Thyroid gland (tissue), 4 donors: ENCODE data around the gene WDTC1.

Experiments used
- CTCF ChIP-seq, 6 experiments: fragments of 200-600 bp in 3 of 6; fragments of 450-650 bp in 3 of 6; sonication (generic) in 3 of 6; IDR thresholded peaks; one replicate each; pipeline ENCODE4 v1.5.1; 2016 to 2019; ENCODE audit warnings: antibody characterized with exemption in 6 of 6, mild to moderate bottlenecking in 2 of 6, inconsistent platforms in 1 of 6, moderate library complexity in 1 of 6
- POLR2A ChIP-seq, 2 donors: fragments of 450-650 bp; IDR thresholded peaks; one replicate each; pipeline ENCODE4 v1.6.1; 2017; ENCODE audit warnings: antibody characterized with exemption in 2 of 2, mild to moderate bottlenecking in 2 of 2, moderate library complexity in 1 of 2

- TF ChIP-seq CTCF (IDR thresholded peaks at IDR 0.05) (no peak), POLR2A (IDR thresholded peaks at IDR 0.05) (no peak)
Measured at GRCh38 chr1:27298632-27299384, 64.4 kb downstream of the WDTC1 start.
